GM18907 (cell line): ENCODE data around the gene ARHGAP4.

Experiments used
- ATAC-seq: cut with Tn5 transposase; IDR thresholded peaks from one replicate; pipeline ENCODE4 v1.9.1; 2021; ENCODE audit warnings: mild to moderate bottlenecking, moderate library complexity; ENCODE audit not compliant: unreplicated experiment

Gene ARHGAP4

DNA sequence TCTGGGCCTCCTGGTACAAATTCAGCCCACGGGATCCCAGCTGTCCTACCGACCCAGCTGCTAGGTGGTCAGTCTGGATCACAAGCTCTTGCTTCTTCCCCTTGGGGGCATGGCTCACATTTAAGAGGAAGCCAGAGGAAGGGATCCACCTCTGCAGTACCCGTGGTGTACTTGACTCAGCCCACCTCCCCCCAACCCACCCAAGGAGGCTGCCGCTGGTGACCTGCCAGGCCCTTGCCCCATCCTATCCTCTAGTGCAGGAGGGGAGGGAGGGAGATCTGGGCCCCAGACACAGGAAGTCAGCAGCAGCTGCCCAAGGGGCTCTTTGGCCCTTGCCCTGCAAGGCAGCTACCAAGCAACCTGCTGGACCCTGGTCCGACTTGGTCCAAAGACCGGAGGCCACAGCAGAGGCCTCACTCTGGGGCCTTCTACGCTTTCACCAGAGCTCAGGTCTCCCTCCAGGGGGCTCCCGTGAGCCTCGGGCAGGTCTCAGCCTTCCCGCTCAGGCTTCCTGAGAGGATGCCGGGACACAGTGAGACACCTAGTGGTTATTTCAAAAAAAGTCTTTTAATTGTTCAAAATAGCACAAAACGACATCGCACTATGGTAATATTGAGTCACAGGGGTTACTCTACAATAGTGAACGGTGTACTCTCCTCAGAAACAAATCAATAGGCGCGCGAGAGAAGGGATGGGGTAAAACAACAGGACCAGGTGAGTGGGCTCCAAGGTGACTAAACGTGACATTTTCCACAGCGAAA is 21.1 kb upstream of the ARHGAP4 start:
- ATAC-seq = peak; percentile 69

DNA sequence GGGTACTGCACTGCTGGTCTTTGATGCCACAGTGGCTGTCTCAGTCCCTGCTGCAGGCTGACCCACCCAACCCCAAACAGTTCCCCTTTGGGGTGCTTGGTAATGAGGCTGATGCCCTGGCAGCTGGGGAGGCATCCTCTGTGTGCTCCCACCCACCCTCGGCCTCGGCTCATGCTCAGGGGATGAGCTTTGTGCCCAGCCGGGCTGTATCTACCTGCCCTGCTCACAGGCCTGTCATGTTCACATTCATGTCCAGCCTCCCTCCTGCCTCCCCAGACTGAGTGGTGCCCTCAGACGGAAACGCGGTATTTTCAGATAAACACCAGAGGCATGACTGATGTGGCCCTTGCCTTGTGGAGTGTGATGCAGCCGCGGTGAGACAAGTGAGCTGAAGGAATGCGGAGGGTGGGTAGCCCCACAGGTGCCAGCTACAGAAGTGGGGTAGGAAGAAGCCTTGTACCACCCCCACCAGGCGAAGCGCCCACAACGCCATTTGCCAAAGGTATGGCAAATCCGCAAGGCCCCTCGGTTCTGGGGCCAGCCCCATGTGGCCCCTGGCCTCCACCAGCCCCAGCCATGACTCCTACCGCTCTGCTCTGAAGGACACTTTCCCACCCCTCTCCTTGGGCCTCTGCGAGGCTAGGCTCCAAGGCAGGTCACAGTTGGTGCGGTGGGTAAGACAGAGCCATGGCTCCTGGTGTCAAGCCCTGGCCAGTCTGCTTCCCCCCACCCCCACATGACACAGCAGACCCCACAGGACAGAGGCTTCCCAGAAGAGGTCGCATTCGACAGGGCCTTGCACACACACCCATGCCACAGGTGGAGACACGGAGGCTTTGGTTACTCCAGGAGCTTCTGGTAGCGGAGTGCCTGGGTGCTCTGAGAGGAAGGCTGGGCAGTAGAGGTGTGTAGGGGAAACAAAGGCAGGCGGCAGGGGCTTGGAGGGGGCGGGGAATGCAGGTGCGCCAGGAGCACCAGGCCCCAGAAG is 20.2 kb upstream of the ARHGAP4 start:
- no peak for ATAC-seq

DNA sequence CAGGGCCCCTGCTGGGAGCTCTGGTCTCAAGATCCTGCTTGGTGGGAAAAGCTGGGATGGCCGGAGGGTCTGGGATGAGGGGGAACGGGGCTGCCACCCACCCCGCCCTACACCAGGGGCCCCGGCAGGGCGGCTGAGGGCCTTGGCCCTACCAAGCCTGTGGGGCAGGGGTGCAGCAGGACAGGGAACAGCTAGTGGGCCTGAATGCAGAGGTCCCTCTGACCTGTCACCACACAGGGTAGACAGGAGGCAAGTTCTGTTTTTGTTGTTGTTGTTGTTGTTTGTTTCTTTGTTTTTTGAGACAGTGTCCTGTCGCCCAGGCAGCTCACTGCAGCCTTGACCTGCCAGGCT is 18.7 kb upstream of the ARHGAP4 start:
- ATAC-seq = no peak

DNA sequence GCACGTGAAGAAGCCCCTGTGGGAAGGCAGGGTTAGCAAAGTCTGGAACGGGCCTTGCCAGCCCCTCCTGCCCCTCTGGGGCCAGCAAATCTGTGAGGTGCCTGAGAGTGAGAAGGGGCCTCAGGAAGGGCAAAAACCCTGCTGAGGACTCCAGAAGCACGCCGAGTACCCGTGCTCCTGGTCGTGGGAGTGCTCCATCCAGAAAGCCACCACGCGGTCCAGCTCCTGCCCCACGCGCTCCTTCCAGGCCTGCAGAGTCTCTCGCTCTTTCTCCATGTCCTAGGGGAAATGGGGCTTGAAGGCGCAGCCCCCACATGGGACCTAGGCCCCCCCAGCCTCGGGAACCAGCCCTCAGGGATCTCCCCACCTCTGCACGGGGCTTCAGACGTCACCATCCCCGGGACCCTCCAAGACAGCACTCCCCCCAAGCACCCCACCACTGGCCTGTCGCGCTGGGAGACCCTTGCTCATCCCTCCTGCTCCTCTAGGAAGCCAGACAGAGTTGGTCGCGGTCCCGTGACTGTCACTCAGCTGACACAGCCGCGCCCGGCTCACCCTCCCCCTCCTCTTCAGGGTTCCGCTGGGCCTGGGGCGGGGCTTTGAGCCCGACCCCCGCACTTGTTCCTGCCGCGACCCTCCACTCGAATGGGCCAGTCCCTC is 18.2 kb upstream of the ARHGAP4 start, which contains the start of gene RENBP:
RENBP (minus strand) TSS at position 504 of the 660 bp plus-strand sequence; CDS start at position 471, 33 bp downstream.
- no peak for ATAC-seq

DNA sequence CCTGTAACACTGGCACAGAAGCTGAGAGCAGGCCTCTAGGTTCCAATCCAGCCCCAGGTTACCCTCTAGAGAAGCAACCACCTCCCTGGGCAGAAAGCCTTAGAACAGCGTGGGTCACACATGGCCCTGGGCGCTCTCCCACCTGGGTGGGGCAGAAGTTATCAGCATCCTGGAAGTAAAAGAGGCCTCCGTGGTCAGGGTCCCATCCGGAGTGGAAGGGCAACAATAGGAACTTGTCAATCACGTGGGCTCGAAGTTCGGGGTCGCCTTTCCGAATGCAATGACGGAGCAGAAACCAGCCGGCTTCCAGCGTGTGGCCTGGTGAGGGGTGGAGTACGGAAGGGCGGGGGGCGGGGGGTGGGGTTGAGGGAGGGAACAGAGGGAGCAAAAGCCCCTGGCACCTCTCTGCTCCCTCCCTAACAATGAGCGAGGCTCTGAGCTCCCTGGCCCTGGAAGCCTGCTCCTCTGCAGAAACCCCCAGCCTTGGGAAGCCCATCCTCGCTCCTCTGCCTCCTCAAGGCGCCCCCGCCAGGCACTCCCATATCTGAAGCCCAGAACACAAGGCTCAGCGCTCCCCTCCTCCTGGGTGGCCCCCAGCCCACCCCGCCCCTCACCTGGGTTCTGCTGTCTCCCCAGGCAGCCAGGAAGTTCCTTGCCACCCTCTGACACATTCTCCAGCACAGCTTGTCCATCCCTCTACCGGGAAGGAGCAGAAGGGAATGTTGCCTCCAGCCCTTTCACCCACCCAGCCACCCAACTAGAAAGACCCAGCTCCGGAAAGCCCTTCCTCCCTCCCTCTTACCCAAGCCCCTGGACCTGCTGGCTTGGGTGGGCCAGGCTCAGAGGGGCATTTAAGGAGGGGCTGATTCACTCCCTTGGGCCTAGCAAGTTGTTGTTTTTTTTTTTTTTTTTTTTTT is 15.5 kb upstream of the ARHGAP4 start:
- no peak for ATAC-seq

DNA sequence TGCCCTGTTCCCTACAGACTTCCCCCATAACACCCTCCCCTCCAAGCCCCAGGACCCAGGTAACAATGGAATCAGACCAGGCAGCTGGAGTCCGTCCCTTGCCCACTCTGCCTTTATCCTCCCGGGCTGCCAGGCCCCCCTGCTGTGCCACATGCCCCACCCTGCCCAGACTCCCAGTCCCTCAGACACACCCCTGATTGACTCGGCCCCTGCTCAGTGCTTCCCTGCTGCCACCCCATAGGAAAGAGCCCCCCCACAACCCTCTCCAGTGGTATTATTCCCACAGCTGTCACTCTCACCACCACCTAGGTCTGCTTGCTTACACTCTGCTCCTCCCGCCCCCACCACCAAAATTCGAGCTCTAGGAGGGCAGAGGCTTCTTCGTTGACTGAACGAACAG is 13.5 kb upstream of the ARHGAP4 start:
- no peak for ATAC-seq

DNA sequence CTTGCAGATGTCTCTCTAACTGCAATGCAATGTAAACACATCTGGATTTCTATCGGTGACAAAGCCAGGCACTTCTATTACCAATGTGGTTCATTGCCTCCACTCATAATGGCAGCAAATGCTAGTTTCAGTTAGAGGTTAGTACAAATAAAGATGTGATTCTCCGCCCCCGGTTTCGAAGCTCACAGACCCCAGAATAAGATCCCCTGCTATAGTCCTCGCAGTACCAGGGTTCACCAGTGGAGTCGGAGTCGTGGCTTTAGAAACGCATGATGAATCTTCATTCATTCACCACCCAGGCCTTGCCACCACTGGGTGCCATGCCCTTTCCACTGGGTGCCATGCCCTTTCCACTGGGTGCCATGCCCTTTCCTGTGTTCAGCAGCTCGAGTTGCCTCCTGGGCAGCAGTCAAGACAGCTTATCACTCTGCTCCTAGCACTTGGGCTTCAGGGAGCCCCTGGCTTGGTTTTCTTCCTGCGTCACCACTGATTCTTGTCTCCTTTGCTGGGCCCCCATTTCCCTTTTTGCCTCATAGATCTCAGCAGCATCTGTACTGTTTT is 12.2 kb upstream of the ARHGAP4 start:
- no peak for ATAC-seq

DNA sequence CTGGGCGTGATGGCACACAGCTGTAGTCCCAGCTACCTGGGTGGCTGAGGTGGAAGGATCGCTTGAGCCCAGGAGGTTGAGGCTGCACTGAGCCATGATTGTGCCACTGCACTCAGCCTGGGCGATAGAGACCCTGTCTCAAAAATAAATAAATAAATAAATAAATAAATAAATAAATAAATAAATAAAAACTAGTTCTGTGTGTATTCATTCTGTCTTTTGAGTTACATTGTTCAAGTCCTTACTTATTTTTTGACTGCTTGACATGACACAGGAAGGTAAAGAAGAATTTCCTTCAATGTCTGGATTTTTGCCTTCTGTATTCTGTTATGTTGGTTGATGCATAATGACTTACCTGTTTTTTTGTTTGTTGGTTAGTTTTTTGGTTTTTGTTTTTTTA is 11.0 kb upstream of the ARHGAP4 start:
- ATAC-seq = no peak

DNA sequence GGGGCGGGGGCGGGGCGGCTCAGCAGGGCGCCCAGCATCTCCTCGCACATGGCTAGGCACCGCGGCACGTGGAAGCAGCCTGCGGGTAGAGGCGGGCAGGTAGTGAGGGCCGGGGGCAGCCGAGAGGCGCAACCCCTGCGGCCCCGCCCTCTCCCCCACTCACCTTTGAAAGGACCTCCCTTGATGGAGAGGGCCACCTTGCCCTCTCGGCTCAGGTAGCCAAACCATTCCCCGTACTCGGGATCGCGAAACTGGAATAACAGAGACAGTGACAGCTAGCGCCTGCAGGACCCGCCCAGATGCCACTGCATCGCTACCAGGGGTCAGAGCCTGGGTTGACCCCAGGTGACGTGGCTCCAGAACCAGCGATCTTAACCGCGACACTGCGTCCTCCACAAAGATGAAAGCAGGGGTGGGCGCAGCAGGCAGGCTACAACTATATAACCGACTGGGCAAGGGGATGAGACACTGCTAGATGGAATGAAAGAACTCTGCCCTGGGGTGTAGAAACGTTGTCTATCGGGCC is 9.3 kb upstream of the ARHGAP4 start:
- no peak for ATAC-seq

DNA sequence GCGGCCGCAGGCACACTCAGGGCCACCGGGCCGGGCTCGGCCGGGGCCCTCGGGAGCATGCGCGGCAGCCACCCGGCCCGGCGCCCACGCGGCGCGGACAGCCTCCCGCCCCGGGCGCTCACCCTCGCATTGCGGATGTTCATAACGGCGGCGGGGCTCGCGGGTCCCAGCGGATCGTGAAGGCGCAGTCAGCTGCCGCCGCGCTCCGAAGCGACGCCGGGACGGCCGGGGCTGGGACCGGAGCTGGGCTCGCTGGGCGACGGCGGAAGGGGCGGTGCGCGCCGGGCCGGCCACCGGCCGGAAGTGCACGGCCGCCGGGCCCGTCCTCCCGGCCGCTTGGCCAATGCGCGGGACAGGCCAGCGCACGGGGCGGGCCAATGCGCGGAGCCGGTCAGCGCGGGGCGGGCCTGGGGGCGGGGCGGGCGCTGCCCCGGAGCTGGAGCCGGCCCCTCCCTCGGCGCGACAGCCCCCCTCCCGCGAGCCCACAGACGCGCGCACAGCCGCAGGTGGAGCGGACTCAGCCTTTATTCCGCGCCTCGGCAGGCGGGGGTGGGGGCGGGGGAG is 8.8 kb upstream of the ARHGAP4 start, which contains the start of gene NAA10:
NAA10 (minus strand) TSS at position 276 of the 564 bp plus-strand sequence; CDS start at position 143, 133 bp downstream.
- ATAC-seq = peak; percentile 81

DNA sequence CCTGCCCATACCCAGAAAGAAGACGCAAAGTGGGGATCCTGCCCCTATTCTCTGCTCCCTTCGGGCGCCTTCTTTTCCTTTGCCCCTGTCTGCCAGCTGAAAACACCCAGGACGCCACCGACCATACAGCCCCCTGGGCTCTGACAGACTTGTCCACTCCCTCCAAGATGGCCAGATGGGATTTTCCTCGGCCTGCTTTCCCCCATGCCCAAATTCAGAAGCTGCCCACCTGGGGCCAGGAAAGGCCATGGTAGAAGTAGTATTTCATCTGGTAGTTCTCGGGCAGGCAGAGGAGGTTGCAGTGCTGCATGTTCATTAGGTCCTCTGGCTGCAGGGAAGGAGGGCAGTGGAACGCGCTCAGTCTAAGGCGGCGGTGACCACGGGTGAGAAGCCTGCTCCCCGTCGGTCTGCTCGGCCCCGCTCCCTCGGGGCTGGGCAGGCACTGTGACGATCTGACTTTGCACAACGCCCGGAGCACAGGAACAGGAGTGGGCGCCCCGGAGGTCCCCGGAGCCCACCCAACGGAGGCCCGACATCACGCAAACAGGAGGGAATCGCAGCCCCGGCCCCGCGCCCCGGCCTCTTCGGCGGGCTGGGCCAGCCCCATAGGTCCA is 8.2 kb upstream of the ARHGAP4 start:
- ATAC-seq = peak; percentile 18

DNA sequence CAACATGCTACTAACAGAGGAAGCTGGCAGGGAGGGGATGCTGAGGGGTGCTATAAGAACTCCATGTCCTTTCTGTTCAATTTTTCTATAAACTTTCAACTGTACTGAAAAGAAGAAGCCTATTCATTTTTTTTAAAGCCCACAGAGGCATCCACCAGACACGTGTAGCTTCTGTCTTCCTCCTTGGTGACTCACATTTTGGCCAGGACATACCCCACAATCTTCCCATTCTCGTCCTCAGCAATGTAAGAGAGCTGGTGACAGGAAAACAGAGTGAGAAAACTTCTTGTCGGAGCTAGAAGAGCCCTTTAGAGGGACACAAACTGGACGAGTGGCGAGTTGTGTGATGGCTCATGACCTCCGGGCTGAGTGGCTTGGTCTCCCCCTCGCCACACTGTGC is 7.7 kb upstream of the ARHGAP4 start:
- ATAC-seq = no peak

DNA sequence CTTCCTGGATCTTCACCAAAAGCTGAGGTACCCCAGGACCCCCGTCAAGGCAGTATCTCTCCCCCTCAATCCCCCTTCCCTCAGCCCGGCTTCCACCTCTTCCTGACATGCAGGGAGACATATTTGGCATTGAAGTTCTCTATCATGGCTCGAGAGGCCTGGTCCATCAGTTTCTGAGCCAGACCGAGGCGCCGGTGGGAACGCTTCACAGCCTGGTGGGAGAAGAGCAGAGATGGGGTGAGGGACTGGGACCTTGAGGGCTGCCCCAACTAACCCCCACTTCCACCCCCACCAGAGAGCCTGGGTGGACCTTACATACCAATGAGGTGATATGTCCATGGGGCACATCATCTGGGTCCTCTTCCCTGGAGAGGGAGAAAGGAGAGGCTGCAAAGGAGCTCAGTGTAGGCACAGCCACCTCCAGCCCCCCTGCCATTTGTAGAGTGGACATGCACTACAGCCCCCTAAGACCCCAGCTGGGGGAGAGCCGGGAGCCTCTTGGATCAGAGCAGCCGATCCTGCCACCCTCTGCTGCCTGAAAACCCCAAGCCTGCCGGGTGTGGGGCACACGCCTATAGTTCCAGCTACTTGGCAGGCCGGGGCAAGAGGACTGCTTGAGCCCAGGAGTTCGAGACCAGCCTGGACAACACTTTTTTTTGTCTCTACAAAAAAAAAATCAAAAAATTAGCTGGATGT is 6.3 kb upstream of the ARHGAP4 start:
- no peak for ATAC-seq

DNA sequence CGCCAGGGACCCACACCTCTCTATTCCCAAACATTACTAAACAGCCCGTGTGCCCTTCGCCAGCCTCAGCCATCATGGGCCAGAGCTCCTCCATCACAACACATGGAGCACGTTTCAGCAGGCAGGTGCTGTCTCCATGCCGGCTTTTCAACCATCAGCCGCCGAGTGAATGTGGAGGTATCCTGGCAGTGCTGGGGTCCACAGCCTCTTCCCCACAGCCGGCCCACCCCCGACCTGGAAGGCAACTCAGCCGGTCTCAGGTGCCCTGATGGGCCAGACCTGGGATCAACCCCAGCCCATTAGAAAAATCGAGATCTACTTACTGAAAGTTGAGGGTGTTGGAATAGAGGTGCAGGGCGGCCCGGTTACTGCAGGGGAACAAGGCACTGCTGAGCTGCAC is 5.7 kb upstream of the ARHGAP4 start:
- no peak for ATAC-seq

DNA sequence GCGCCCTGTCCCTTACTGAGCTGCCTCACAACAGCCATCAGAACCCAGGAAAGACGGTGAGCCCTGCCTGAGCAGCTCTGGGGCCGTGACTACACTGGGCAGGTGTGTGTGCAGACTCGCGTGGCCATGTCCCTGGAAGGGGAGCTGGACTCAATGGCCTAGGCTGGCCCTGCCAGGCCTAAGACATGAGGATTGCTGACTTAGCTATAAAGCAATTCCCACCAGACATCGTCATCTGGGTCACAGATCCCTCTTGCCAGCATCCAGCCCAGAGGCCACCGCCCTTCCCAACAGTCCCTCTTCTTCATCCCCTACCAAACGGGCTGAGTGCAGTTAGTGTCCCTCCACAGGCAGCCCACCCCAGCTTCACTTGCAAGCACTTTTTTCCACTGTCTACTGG is 5.1 kb upstream of the ARHGAP4 start:
- ATAC-seq = no peak

DNA sequence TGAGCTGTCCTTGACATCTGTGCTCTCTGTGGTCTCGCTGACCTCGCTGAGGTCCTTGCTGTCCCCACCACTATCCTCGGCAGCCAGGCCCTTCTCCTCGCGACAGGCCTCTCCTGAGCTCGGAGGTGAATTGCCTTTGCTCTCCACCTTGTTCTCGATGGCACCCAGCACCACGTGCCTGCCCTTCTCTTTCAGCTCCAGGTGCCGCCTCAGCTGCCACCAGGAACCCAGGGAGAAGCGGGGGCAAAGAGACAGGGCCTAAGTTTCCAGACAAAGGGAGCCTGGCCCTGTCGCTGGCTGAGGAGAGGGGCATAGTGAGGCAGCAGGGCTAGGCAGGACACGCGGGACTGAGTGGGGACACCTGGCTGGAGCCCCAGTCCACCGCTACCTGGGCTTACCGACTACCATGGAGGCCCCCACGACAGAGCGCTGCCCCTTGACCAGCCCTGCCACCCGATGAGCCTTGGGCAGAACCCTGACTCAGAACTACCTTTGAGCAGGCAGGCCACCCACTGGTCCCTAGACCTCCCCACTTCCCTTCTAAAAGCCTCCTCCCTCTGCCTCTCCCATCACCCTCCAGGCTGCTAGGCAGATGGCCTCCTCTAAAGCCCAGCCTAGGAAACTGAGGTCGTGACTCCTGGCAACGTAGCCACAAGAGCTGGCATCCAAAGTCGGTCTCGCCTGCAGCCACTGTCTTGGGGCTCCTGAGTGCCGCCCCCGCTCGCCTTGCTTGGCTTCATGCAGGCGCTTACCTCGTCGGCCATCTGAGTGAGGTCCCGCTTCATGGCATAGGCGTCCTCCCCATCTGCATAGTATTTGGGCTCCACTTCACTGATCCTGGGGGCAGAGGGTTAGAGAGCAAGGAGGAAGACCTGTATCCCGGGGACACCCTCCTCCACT is 4.2 kb upstream of the ARHGAP4 start:
- no peak for ATAC-seq

DNA sequence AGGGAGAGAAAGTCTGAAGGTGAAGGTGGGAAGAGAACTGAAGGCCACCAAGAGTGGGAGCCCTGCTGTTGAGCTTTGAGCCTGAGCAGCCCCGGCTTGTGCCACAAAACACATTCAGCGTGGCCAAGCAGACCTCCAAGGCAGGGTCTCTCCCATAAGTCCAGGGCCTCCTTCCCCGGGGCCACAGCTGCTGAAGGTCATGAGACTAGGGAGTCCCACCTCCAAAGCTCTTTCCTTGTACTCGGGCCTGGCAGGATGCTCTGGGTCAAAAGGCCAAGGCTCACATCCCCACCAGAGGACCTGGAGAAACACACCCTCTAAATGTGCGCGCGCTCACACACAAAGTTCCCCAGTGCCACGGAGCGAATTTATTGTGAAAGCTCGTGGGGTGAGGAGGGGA is 3.5 kb upstream of the ARHGAP4 start:
- ATAC-seq = no peak
